ENCODE results near the gene LPGAT1. TPM values are rescaled to one million over a fixed set of nuclear protein-coding genes. Genes with fewer than 3 reads are reported as not detected.

Gene LPGAT1
- total RNA-seq, 1 experiment from 2014 or later, result 50.6 TPM

GRCh38 chr1:211724687-211725196, 105.8 kb downstream of the LPGAT1 start:
- H3K27ac ChIP-seq (ENCODE audit: low read depth, low read length), result no peak overlapping the region
- CTCF ChIA-PET, result no interaction called here
- H3K9me2 ChIP-seq (ENCODE audit: insufficient read depth), result no peaks in the 10 kb centered on the region
- no peak overlapping the region for H2AFZ ChIP-seq (ENCODE audit: low read depth, low read length, poor library complexity, severe bottlenecking)
- no peaks in the 10 kb centered on the region for H4K20me1 ChIP-seq (ENCODE audit: insufficient read depth)
- H3K4me2 ChIP-seq (ENCODE audit: low read length), result no peak overlapping the region
- H3K4me3 ChIP-seq (replicated peaks in 1 of 2; ENCODE audit: low read depth in 1 of 2, low read length in 2 of 2), result no peak overlapping the region
- POLR2A ChIA-PET, result no interaction called here
- H3K9me3 ChIP-seq (ENCODE audit: control insufficient read depth in 1 of 2, insufficient read depth in 1 of 2, low read depth in 1 of 2, low read length in 2 of 2), result no peaks in the 10 kb centered on the region
- no TSS peak for BruUV-seq (replicated peaks)
- ATAC-seq (no peak), DNase-seq (ENCODE audit: low read depth, low spot score) (no peak)
- H3K4me1 ChIP-seq (ENCODE audit: control insufficient read depth in 1 of 2, insufficient read depth in 2 of 2, low read length in 2 of 2), result no peaks in the 10 kb centered on the region
- H3K27me3 ChIP-seq (ENCODE audit: insufficient read depth, low read length), result no peaks in the 10 kb centered on the region; the same call in 1 of the 2 replicates
- TF ChIP-seq CBX3 (IDR thresholded peaks at IDR 0.05; ENCODE audit: low read depth) (no peak), ZFX (IDR thresholded peaks at IDR 0.05) (no peak), ZNF274 (IDR thresholded peaks at IDR 0.05; ENCODE audit: low read depth, low read length) (no peak), ELF1 (IDR thresholded peaks at IDR 0.05; ENCODE audit: borderline replicate concordance, low read depth) (no peak), EZH2 (IDR thresholded peaks at IDR 0.05) (no peak), RAD21 (IDR thresholded peaks at IDR 0.05; ENCODE audit: low read depth) (no peak), CEBPB (IDR thresholded peaks at IDR 0.05; ENCODE audit: low read depth) (no peak), CTCF (IDR thresholded peaks at IDR 0.05 in 2 of 3, conservative IDR thresholded peaks at IDR 0.05 in 1 of 3; ENCODE audit: borderline replicate concordance in 1 of 3, insufficient read depth in 1 of 3, low read depth in 2 of 3, low read length in 2 of 3) (no peak), SRF (IDR thresholded peaks at IDR 0.05; ENCODE audit: low read depth) (no peak), REST (IDR thresholded peaks at IDR 0.05; ENCODE audit: low read depth) (no peak), POLR2AphosphoS5 (IDR thresholded peaks at IDR 0.05; ENCODE audit: low read depth, low read length) (no peak), YY1 (IDR thresholded peaks at IDR 0.05; ENCODE audit: extremely low read depth, insufficient replicate concordance, low read depth, low read length) (no peak), MAX (IDR thresholded peaks at IDR 0.05) (no peak), ZBTB33 (IDR thresholded peaks at IDR 0.05; ENCODE audit: extremely low read depth, insufficient replicate concordance, low read length) (no peak), EZH2phosphoT487 (IDR thresholded peaks at IDR 0.05; ENCODE audit: borderline replicate concordance) (no peak), ATF3 (IDR thresholded peaks at IDR 0.05) (no peak), FOSL1 (IDR thresholded peaks at IDR 0.05; ENCODE audit: low read depth) (no peak)
- no peak overlapping the region for H3K9ac ChIP-seq (ENCODE audit: low read length)
- RAD21 ChIA-PET (ENCODE audit: low non-redundant PET in 1 of 2, low total read pairs in 2 of 2, uncharacterized antibody in 2 of 2, unreplicated experiment in 2 of 2), result no interaction called here
- no peaks in the 10 kb centered on the region for H3K36me3 ChIP-seq (ENCODE audit: control insufficient read depth in 1 of 2, insufficient read depth in 2 of 2, low read length in 2 of 2)
- intact Hi-C loops (cut with micrococcal nuclease), result no loop called here
- no peaks in the 10 kb centered on the region for H3K79me2 ChIP-seq (ENCODE audit: insufficient read depth, low read length)

Data from HCT116 (cell line).